ENCODE measurements around the gene MARF1.

DNA sequence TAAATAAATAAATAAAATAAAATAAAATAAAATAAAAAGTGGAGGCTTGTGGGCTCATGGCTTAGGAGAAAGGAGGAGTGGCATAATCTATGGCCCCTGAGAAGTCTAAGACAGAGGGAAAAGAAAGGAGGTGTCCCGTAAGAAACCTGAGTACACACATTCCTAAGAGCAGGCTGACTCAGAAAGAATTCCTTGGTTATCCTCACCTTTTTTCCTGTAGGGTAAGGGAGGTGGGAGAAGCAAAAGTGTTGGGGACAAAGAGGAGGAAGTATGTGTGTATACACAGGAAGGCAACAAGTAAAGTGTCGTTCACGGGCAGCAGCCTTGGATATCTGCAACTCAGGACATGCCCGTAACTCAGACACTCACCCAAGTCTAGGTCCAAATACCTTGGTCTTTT, 29.3 kb downstream of the MARF1 start:
- TF ChIP-seq, protein P1, sequence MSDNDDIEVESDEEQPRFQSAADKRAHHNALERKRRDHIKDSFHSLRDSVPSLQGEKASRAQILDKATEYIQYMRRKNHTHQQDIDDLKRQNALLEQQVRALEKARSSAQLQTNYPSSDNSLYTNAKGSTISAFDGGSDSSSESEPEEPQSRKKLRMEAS (IDR thresholded peaks at IDR 0.05): no peak
- TF ChIP-seq, protein P2, sequence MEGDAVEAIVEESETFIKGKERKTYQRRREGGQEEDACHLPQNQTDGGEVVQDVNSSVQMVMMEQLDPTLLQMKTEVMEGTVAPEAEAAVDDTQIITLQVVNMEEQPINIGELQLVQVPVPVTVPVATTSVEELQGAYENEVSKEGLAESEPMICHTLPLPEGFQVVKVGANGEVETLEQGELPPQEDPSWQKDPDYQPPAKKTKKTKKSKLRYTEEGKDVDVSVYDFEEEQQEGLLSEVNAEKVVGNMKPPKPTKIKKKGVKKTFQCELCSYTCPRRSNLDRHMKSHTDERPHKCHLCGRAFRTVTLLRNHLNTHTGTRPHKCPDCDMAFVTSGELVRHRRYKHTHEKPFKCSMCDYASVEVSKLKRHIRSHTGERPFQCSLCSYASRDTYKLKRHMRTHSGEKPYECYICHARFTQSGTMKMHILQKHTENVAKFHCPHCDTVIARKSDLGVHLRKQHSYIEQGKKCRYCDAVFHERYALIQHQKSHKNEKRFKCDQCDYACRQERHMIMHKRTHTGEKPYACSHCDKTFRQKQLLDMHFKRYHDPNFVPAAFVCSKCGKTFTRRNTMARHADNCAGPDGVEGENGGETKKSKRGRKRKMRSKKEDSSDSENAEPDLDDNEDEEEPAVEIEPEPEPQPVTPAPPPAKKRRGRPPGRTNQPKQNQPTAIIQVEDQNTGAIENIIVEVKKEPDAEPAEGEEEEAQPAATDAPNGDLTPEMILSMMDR (IDR thresholded peaks at IDR 0.05 in 2 of 3, conservative IDR thresholded peaks at IDR 0.05 in 1 of 3; ENCODE audit: borderline replicate concordance in 1 of 3, insufficient read depth in 1 of 3, low read depth in 2 of 3, low read length in 2 of 3): no peak
- TF ChIP-seq ELF1 (IDR thresholded peaks at IDR 0.05; ENCODE audit: borderline replicate concordance, low read depth) (no peak), YY1 (IDR thresholded peaks at IDR 0.05; ENCODE audit: extremely low read depth, insufficient replicate concordance, low read depth, low read length) (no peak), EZH2 (IDR thresholded peaks at IDR 0.05) (no peak)

Data from HCT116 (cell line).